Transverse colon (tissue), 4 donors: Measurements from ENCODE around the gene KRT37.

Experiments used
- POLR2A ChIP-seq: fragments of 450-650 bp; IDR thresholded peaks from one replicate; pipeline ENCODE4 v1.6.1; 2016; ENCODE audit warnings: antibody characterized with exemption, mild to moderate bottlenecking, moderate library complexity
- POLR2AphosphoS5 ChIP-seq, 3 donors: sonication (generic); formaldehyde crosslinking; IDR thresholded peaks; one replicate each; pipeline ENCODE4 v1.6.1; 2016; ENCODE audit warnings: antibody characterized with exemption in 3 of 3
- TF ChIP-seq, protein P1 (sequence below), 5 experiments: fragments of 200-600 bp in 3 of 5; fragments of 450-650 bp in 2 of 5; sonication (generic) in 3 of 5; IDR thresholded peaks; 1 replicate in 2 of 5; 2 replicates in 3 of 5; pipeline ENCODE4 v1.5.1; 2016 to 2017; ENCODE audit warnings: antibody characterized with exemption in 5 of 5, inconsistent platforms in 3 of 5, mild to moderate bottlenecking in 2 of 5, moderate library complexity in 1 of 5

DNA sequence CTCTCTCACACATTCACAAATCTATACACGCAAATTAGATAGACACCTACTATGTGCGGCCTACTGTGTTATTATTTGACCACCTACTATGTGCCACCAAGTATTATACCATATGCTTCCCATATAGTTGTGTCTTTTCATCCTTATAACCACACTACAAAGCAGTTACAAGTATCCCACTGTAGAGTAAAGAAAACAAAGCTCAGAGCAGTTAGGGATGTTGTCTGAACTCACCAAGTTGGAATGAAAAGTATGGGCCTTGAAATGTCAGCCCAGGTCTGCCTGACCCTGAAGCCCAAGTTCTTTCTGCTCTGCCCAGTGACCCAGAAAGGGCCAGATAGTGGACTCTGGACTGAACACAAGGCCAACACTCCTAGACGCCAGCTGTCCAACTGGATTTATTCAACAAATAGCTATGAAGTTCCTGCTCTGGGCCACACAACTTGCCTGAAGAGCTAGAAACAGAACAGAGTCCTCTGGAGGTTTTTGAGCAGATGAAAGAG lies 8.5 kb downstream of the KRT37 start:
- TF ChIP-seq, protein P1, sequence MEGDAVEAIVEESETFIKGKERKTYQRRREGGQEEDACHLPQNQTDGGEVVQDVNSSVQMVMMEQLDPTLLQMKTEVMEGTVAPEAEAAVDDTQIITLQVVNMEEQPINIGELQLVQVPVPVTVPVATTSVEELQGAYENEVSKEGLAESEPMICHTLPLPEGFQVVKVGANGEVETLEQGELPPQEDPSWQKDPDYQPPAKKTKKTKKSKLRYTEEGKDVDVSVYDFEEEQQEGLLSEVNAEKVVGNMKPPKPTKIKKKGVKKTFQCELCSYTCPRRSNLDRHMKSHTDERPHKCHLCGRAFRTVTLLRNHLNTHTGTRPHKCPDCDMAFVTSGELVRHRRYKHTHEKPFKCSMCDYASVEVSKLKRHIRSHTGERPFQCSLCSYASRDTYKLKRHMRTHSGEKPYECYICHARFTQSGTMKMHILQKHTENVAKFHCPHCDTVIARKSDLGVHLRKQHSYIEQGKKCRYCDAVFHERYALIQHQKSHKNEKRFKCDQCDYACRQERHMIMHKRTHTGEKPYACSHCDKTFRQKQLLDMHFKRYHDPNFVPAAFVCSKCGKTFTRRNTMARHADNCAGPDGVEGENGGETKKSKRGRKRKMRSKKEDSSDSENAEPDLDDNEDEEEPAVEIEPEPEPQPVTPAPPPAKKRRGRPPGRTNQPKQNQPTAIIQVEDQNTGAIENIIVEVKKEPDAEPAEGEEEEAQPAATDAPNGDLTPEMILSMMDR (IDR thresholded peaks at IDR 0.05), result no peak
- TF ChIP-seq POLR2A (no peak), POLR2AphosphoS5 (IDR thresholded peaks at IDR 0.05) (no peak)
